HCEC 1CT (cell line): ENCODE measurements around the gene PCDH15.

Experiments used
- DNase-seq: peaks from one replicate; pipeline ENCODE4 v3.0.0-alpha.2; 2017

PCDH15 gene

DNA sequence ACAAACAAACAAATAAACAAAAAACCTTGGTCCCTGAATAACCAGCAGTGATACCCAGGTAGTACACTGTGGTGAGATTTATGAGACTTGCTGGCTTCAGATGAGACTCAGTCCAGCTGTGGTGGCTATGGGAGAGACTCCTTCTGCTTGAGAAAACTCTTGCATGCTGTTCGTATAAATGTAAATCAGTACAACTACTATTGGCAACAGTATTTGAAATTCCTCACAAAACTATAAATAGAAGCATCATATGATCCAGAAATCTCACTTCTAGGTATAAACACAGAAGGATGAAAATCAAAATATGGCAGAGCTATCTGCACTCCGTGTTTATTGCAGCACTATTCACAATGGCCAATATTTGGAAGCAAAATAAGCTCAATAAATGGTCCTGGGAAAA is 692.1 kb downstream of the PCDH15 start:
- no peak for DNase-seq

GRCh38 chr10:54096892-54097291 is 704.1 kb downstream of the PCDH15 start:
- DNase-seq = no peak

DNA sequence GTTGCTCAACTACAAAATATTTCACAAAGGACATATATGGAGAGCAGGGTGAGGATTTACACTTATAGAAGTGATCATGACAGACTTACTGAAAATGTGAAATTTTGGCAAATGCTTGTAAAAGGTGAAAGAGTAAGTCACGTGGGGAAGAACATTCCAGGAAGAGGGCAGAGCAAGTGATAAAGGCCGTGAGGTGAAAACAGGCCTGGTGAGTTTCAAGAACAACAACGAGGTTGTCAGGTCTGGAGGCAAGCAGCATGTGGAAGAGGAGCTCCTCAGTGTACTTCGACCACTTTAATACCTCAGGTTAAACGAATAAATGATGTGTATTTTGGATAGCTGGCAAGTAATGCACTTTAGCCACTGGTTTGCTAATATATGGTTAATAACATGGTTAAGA is 706.7 kb downstream of the PCDH15 start:
- no peak for DNase-seq

DNA sequence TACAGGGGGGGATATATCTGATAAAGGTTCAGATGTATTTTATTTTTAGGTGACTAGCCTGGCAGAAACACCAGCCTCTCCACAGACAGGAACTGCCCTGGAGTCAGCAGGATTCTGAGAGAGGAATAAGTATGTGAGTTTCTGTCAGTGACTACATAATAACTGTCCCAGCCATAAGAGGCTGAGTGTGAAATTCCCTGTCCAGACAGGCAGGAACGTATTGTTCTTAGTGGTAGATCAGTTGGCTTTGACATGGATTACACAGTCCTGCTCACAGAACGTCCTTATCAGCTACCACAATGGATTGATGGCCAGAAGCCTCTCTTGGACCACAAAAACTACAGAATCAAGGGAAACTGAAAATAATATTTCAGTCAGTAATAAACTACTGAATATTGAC is 709.8 kb downstream of the PCDH15 start:
- no peak for DNase-seq

- DNase-seq = no peak
Measured at GRCh38 chr10:54081950-54082349, 719.1 kb downstream of the PCDH15 start.

DNA sequence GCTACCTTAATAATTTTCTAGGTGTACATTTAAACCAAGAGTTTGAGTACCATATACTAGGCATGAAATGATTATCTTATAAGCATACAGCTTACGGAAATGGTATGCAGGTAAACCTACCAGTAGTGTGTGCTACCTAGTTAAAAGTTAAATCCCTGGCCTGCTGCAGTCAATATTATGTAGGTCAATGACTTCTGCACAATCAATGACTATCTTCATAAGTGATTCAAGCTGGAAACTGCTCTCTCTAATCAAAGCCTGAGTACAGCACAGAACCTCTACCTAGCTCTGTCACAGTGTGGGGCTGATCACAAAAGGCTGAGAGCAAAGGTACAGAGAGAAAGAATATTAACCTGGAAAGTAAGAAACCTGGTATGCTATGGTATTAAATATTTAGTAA is 733.7 kb downstream of the PCDH15 start:
- DNase-seq = no peak

DNA sequence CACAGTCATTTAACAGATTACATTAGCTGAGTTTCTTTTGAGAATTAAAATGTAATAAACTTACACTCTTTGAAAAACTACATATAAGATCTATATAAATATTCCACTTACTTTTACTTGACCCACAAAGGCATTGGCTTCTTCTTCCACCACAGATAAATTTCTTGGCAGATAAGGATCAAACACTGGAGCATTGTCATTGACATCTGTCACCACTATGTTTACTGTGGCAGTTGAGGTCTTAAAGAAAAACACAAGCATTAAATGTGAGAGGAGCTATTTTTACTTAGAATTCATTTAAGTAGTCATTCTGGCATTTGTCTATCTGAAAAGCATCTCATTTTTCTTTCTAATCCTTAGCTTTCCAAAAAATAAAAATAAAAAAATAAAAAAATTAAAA is 734.4 kb downstream of the PCDH15 start:
- no peak for DNase-seq

GRCh38 chr10:54065106-54065505 is 735.9 kb downstream of the PCDH15 start:
- DNase-seq = no peak

GRCh38 chr10:54064215-54064614 is 736.8 kb downstream of the PCDH15 start:
- DNase-seq = no peak

DNA sequence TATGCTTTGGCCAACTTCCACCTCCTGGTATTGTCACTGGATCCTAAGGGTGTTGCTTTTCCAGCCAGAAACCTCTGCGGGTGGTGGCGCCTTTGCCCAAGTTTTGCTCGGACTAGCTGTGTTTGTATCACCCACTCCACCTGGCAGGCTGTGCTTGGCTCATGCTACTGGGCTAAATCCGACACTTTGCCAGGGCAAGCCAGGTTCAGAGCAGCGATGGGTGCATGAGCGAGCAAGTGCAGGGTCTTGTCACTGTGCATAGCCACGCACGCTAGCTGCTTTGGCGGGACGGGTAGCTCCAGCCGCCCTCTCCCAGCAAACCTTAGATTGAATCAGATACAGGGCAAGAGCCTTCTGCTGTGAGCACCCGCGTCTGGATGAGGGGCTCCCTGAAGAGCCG is 737.5 kb downstream of the PCDH15 start:
- no peak for DNase-seq

DNA sequence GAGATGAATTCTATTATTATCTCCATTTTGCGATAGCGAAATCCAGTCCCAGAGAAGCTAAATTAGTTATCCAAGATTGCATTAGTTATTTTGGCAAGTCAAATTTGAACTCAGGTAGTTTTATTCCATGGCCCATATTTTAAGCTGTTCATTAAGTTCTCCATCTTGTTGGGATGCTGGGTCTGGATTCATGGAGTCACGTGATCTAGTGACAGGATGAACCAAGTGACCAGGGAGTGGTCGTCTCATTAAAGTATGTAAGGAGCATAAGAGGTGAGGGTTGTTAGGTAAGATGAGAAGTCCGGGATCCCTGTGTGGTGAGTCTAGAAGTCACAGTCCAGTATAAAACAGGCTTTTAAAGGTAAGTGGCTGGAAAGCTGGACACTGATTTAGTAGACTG is 740.5 kb downstream of the PCDH15 start:
- DNase-seq = no peak

DNA sequence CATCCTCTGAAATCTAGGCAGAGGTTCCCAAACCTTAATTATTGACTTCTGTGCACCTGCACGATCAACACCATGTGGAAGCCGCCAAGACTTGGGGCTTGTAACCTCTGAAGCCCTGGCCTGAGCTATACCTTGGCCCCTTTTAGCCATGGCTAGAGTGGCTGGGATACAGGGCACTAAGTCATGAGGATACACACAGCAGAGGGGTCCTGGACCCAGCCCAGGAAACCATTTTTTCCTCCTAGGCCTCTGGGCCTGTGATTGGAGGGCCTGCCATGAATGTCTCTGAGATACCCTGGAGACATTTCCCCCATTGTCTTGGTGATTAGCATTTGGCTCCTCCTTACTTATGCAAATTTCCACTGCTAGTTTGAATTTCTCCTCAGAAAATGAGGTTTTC is 743.7 kb downstream of the PCDH15 start:
- no peak for DNase-seq

GRCh38 chr10:54026340-54026739 is 774.7 kb downstream of the PCDH15 start:
- no peak for DNase-seq

- DNase-seq = no peak
Measured at GRCh38 chr10:54011117-54011516, 789.9 kb downstream of the PCDH15 start.

GRCh38 chr10:54010337-54010933 is 790.6 kb downstream of the PCDH15 start:
- no peak for DNase-seq

- no peak for DNase-seq
Measured at GRCh38 chr10:54009672-54010071, 791.4 kb downstream of the PCDH15 start.

GRCh38 chr10:54002077-54002476 is 799.0 kb downstream of the PCDH15 start:
- no peak for DNase-seq

GRCh38 chr10:53997953-53998352 is 803.1 kb downstream of the PCDH15 start:
- no peak for DNase-seq

DNA sequence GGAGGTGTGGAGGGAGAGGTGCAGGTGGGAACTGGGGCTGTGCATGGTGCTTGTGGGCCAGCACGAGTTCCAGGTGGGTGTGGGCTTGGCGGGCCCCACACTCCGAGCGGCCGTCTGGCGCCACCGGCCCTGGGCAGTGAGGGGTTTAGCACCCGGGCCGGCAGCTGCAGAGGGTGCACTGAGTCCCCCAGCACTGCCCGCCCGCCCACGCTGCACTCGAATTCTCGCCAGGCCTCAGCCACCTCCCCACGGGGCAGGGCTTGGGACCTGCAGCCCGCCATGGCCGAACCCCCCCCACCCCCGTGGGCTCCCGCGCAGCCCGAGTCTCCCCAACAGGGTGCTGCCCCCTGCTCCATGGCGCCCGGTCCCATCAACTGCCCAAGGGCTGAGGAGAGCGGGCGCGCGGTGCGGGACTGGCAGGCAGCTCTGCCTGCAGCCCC is 810.2 kb downstream of the PCDH15 start:
- no peak for DNase-seq

DNA sequence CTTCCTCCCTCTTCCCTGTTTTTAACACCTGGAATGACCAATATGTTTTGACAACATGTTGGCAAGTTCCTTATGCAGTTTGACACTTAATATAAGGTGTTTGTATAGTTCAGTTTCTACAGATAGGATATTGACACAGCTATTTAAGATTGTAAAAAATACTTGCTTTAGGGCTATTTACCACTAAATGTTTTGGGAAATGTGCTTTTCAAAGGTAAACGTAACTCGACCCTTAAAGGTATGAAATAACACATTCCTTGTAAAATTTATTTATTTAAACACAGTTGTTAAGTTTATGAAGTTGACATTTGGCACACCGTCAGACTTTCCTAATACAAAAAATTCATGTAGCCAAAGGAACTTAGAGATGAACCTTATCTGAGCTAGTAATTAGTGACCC is 817.6 kb downstream of the PCDH15 start:
- no peak for DNase-seq

- DNase-seq = no peak
Measured at GRCh38 chr10:53980210-53980609, 820.8 kb downstream of the PCDH15 start.

DNA sequence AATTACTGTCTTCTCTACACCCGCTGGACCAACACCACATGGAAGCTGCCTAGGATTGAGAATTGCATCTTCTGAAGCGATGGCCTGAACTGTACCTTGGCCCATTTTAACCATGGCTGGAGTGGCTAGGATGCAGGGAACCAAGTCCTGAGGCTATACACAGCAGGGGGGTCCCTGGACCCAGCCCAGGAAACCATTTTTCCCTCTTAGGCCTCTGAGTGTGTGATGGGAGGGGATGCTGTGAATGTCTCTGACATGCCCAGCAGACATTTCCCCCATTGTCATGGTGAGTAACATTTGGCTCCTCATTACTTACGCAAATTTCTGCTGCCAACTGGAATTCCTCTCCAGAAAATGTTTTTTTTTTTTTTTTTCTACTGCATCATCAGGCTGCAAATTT is 822.7 kb downstream of the PCDH15 start:
- DNase-seq = no peak

DNA sequence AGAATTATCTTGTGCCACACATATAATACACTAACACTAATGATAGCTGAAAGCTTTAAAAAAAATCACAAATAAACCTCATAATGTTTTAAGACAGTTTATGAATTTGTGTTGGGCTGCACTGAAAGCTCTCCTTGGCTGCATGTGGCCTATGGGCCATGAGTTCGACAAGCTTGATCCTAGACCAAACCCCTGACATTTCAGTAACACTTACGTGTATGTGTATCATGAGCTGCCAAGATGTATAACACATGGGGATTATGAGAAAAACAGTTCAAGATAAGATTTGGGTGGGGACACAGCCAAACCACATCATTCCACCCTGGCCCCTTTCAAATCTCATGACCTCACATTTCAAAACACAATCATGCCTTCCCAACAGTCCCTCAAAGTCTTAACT is 823.8 kb downstream of the PCDH15 start:
- no peak for DNase-seq

DNA sequence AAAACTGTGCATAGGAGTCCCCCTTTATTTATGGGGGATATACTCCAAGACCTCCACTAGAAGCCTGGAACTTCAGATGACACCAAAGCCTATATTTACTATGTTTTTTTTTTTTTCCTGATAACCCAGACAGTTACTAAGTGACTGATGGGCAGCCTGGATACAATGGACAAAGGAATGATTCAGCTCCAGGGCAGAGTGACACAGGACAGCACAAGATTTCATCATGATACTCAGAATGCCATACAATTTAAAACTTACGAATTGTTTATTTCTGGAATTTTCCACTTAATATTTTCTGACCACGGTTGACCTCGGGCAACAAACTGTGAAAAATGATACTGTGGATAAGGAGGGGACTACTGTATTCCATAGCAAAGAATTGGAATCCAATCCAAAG is 843.6 kb downstream of the PCDH15 start:
- no peak for DNase-seq

- DNase-seq = no peak
Measured at GRCh38 chr10:53955091-53955490, 845.9 kb downstream of the PCDH15 start.
